HL-60/S4 (cell line): ENCODE results near the gene AKR1A1.
"Not testable (repeated sequence)": the region's sequence is repeated elsewhere in the genome, so short reads cannot be mapped to it uniquely, and the experiment has no call there.

Source experiments
- in situ Hi-C: fragments of 300-500 bp; cut with MboI; formaldehyde crosslinking; loops from 2 replicates; pipeline ENCODE4 v1.14.3; 2022; ENCODE audit warnings: low sequenced_read_pairs

The AKR1A1 gene

GRCh38 chr1:45550401-45551351 lies at the start of gene AKR1A1:
AKR1A1 (plus strand) TSS chr1:45550826; CDS start chr1:45561795, 10,969 bp downstream.
- in situ Hi-C loops: no loop called here

- in situ Hi-C loops: no loop called here
Observed at GRCh38 chr1:45501505-45501859, 49.1 kb upstream of the AKR1A1 start.

GRCh38 chr1:45503462-45504360 lies 46.9 kb upstream of the AKR1A1 start:
- in situ Hi-C loops: no loop called here

GRCh38 chr1:45507195-45507594 lies 43.4 kb upstream of the AKR1A1 start:
- in situ Hi-C loops: no loop called here

- in situ Hi-C loops: no loop called here
Observed at GRCh38 chr1:45507893-45508292, 42.7 kb upstream of the AKR1A1 start.

GRCh38 chr1:45508295-45509151 lies 42.1 kb upstream of the AKR1A1 start:
- in situ Hi-C loops: no loop called here

GRCh38 chr1:45510036-45510971 lies 40.3 kb upstream of the AKR1A1 start:
- in situ Hi-C loops: loop anchor here (5.0 kb wide), 1 partner anchor 57 kb away; no protein-coding TSS in a partner anchor

GRCh38 chr1:45510972-45511527 lies 39.6 kb upstream of the AKR1A1 start:
- in situ Hi-C loops: loop anchor here (5.0 kb wide), 1 partner anchor 56 kb away; no protein-coding TSS in a partner anchor

GRCh38 chr1:45512641-45513054 lies 38.0 kb upstream of the AKR1A1 start:
- in situ Hi-C loops: loop anchor here (5.0 kb wide), 1 partner anchor 55 kb away; no protein-coding TSS in a partner anchor

GRCh38 chr1:45513532-45514260 lies 36.9 kb upstream of the AKR1A1 start:
- in situ Hi-C loops: loop anchor here (5.0 kb wide), 1 partner anchor 54 kb away; no protein-coding TSS in a partner anchor

GRCh38 chr1:45516036-45516435 lies 34.6 kb upstream of the AKR1A1 start:
- in situ Hi-C loops: no loop called here

- in situ Hi-C loops: no loop called here
Observed at GRCh38 chr1:45516465-45516864, 34.2 kb upstream of the AKR1A1 start.

GRCh38 chr1:45518366-45518765 lies 32.3 kb upstream of the AKR1A1 start:
- in situ Hi-C loops: not testable (repeated sequence)

- in situ Hi-C loops: no loop called here
Observed at GRCh38 chr1:45518910-45519309, 31.7 kb upstream of the AKR1A1 start.

- in situ Hi-C loops: not testable (repeated sequence)
Observed at GRCh38 chr1:45519774-45520173, 30.9 kb upstream of the AKR1A1 start.

GRCh38 chr1:45521413-45522323 lies 29.0 kb upstream of the AKR1A1 start, which contains the start of gene PRDX1:
PRDX1 (minus strand) TSS chr1:45521884; CDS start chr1:45519043, 2,841 bp downstream.
- in situ Hi-C loops: no loop called here
